ENCODE results near the gene SGCG.

The SGCG gene

GRCh38 chr13:23159760-23160637, 20.8 kb upstream of the SGCG start:
- peaks cover 11% of the 10 kb centered on the region for H3K9me3 Mint-ChIP-seq
- H3K36me3 Mint-ChIP-seq (ENCODE audit: low read depth), result no peaks in the 10 kb centered on the region

GRCh38 chr13:23160638-23161480, 19.9 kb upstream of the SGCG start:
- TF ChIP-seq, protein P1, sequence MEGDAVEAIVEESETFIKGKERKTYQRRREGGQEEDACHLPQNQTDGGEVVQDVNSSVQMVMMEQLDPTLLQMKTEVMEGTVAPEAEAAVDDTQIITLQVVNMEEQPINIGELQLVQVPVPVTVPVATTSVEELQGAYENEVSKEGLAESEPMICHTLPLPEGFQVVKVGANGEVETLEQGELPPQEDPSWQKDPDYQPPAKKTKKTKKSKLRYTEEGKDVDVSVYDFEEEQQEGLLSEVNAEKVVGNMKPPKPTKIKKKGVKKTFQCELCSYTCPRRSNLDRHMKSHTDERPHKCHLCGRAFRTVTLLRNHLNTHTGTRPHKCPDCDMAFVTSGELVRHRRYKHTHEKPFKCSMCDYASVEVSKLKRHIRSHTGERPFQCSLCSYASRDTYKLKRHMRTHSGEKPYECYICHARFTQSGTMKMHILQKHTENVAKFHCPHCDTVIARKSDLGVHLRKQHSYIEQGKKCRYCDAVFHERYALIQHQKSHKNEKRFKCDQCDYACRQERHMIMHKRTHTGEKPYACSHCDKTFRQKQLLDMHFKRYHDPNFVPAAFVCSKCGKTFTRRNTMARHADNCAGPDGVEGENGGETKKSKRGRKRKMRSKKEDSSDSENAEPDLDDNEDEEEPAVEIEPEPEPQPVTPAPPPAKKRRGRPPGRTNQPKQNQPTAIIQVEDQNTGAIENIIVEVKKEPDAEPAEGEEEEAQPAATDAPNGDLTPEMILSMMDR (IDR thresholded peaks at IDR 0.05; ENCODE audit: unreplicated experiment in 3 of 3), result no peak

More at GRCh38 chr13:23159760-23160637, 20.8 kb upstream of the SGCG start:
- H3K4me1 Mint-ChIP-seq, result peaks cover 13% of the 10 kb centered on the region
- H3K27ac Mint-ChIP-seq, result peak overlapping the region; percentile 72 to 92 (median 83)
- TF ChIP-seq, protein P1 (IDR thresholded peaks at IDR 0.05; ENCODE audit: unreplicated experiment in 3 of 3), result no peak
- H3K4me3 Mint-ChIP-seq, result peak overlapping the region; percentile 95 to 98 (median 95)
- peaks cover 18% of the 10 kb centered on the region for H3K27me3 Mint-ChIP-seq (ENCODE audit: low read depth)

DNA sequence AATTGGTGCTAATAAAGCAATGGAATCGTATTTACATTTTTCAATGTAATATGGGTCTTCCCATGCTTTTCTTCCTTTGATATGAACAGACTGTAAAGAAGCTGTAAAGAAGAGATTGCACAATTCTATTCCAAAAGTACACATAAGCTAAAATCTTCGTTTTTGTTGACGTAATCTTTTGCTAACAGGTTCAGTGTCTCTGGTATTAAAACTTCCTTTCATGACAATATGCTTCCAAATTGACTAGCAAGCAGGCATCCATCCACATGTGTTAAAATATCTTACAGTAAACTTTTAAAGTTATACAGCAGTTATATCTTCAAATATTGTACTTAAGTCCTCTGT, 19.3 kb upstream of the SGCG start:
- Mint-ChIP-seq H3K27ac (peak overlapping the region in 1 of 3 experiments; percentile 87), H3K27me3 (ENCODE audit: low read depth) (peaks cover 20% of the 10 kb centered on the region), H3K9me3 (peaks cover 10% of the 10 kb centered on the region), H3K4me1 (peaks cover 13% of the 10 kb centered on the region), H3K36me3 (ENCODE audit: low read depth) (peaks cover 2% of the 10 kb centered on the region), H3K4me3 (peak overlapping the region; percentile 91 to 96 (median 95))
- TF ChIP-seq, protein P1 (IDR thresholded peaks at IDR 0.05; ENCODE audit: unreplicated experiment in 3 of 3), result no peak

More at GRCh38 chr13:23160638-23161480, 19.9 kb upstream of the SGCG start:
- H3K27ac Mint-ChIP-seq, result peak overlapping the region; percentile 51 to 87 (median 72)
- peaks cover 18% of the 10 kb centered on the region for H3K27me3 Mint-ChIP-seq (ENCODE audit: low read depth)
- peaks cover 13% of the 10 kb centered on the region for H3K4me1 Mint-ChIP-seq
- H3K9me3 Mint-ChIP-seq, result peaks cover 10% of the 10 kb centered on the region
- H3K36me3 Mint-ChIP-seq (ENCODE audit: low read depth), result no peaks in the 10 kb centered on the region
- H3K4me3 Mint-ChIP-seq, result peak overlapping the region; percentile 91 to 96 (median 95)

- Mint-ChIP-seq H3K4me3 (no peak overlapping the region), H3K36me3 (ENCODE audit: low read depth) (no peaks in the 10 kb centered on the region), H3K27me3 (ENCODE audit: low read depth) (no peaks in the 10 kb centered on the region), H3K4me1 (peaks cover 22% of the 10 kb centered on the region), H3K27ac (no peak overlapping the region), H3K9me3 (no peaks in the 10 kb centered on the region)
- TF ChIP-seq, protein P1 (IDR thresholded peaks at IDR 0.05; ENCODE audit: unreplicated experiment in 3 of 3), result peak in 2 of 3 experiments; percentile 37 to 50
Measured at GRCh38 chr13:23175920-23176319, 4.9 kb upstream of the SGCG start.

DNA sequence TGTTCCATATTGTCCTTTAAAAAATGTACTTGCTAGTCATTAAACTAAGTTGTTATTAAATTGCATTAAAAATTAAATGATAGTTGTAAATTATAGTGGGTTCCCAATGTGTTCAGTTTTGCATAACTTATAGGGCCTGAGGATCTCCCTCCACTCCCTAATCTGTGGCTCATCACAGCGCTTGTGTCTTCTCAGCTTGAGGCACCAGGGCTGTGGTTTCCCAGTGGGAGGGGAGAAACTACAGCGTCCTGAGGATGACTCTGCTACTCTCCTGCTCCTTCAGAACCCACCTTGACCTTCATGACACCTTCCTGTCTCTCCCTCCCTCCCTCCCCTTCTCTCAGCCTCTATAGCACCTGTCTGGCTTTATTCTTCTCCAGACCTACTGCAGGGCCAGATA, 1.4 kb downstream of the SGCG start:
- Mint-ChIP-seq H3K4me1 (peaks cover 37% of the 10 kb centered on the region), H3K27ac (no peak overlapping the region), H3K4me3 (peak overlapping the region in 2 of 3 experiments; percentile 41 to 73), H3K9me3 (no peaks in the 10 kb centered on the region), H3K27me3 (ENCODE audit: low read depth) (peaks cover 4% of the 10 kb centered on the region), H3K36me3 (ENCODE audit: low read depth) (no peaks in the 10 kb centered on the region)
- TF ChIP-seq, protein P1 (IDR thresholded peaks at IDR 0.05; ENCODE audit: unreplicated experiment in 3 of 3), result no peak

All from nephron (organoid).